ENCODE measurements around the gene TPST2. TPM values are rescaled to one million over a fixed set of nuclear protein-coding genes. Genes with fewer than 3 reads are reported as not detected.
A peak's percentile ranks its signal among the peaks of the same experiment; 100 is the strongest.

TPST2 gene
- total RNA-seq, 2 experiments from 2014 or later: 7.2 to 7.4 TPM

GRCh38 chr22:26588729-26589366, 1.1 kb downstream of the TPST2 start:
- peaks cover 73% of the 10 kb centered on the region for H3K4me1 Mint-ChIP-seq (ENCODE audit: low read depth)
- peak overlapping the region; percentile 90 for H3K4me3 Mint-ChIP-seq
- Histone ChIP-seq H3K9me3 (ENCODE audit: control insufficient read depth in 1 of 2, insufficient read depth in 1 of 2, low read length in 2 of 2) (no peaks in the 10 kb centered on the region), H3K27ac (ENCODE audit: low read depth in 1 of 2, low read length in 2 of 2) (peak overlapping the region; percentile 23 to 50), H3K36me3 (ENCODE audit: insufficient read depth, low read length) (peaks cover 7% of the 10 kb centered on the region), H3K4me1 (ENCODE audit: insufficient read depth, low read length) (peaks cover 70% of the 10 kb centered on the region), H3K27me3 (ENCODE audit: control insufficient read depth in 1 of 2, insufficient read depth in 2 of 2, low read length in 2 of 2) (no peaks in the 10 kb centered on the region), H3K4me3 (ENCODE audit: low read length) (peak overlapping the region; percentile 79)
- no peak for TF ChIP-seq CTCF (IDR thresholded peaks at IDR 0.05)
- intact Hi-C loops (cut with DNase I, micrococcal nuclease): loop anchor here in 1 of 2 experiments (1.0 to 2.0 kb wide), 2 partner anchors 77 to 160 kb away; partner anchors contain the start of genes ASPHD2 and TFIP11
- H3K36me3 Mint-ChIP-seq (ENCODE audit: low read depth): peaks cover 18% of the 10 kb centered on the region
- no peaks in the 10 kb centered on the region for H3K9me3 Mint-ChIP-seq
- CTCF ChIA-PET: interaction anchor here (1.2 to 1.5 kb wide), 2 partner anchors 12 to 76 kb away, joined by 3 to 4 read pairs; no protein-coding TSS in a partner anchor
- H3K27me3 Mint-ChIP-seq: no peaks in the 10 kb centered on the region
- DNase-seq (peak in 1 of 14 experiments; percentile 21), ATAC-seq (ENCODE audit: poor library complexity) (no peak)
- POLR2A ChIA-PET: interaction anchor here (1.0 kb wide), 1 partner anchor 77 kb away, joined by 3 read pairs; the partner anchor contains the start of gene TFIP11
- peak overlapping the region; percentile 80 for H3K27ac Mint-ChIP-seq

- no peak overlapping the region for H3K27ac ChIP-seq (ENCODE audit: low read depth in 1 of 2, low read length in 2 of 2)
These were observed 1.8 kb downstream of the TPST2 start for GRCh38 chr22:26587991-26588613.

More at GRCh38 chr22:26587991-26588613, 1.8 kb downstream of the TPST2 start:
- DNase-seq (peak in 1 of 14 experiments; percentile 23), ATAC-seq (ENCODE audit: poor library complexity) (no peak)
- H3K9me3 Mint-ChIP-seq: no peaks in the 10 kb centered on the region
- H3K4me3 Mint-ChIP-seq: peak overlapping the region; percentile 90
- Histone ChIP-seq H3K4me3 (ENCODE audit: low read length) (no peak overlapping the region), H3K27me3 (ENCODE audit: control insufficient read depth in 1 of 2, insufficient read depth in 2 of 2, low read length in 2 of 2) (no peaks in the 10 kb centered on the region), H3K36me3 (ENCODE audit: insufficient read depth, low read length) (peaks cover 7% of the 10 kb centered on the region), H3K4me1 (ENCODE audit: insufficient read depth, low read length) (peaks cover 62% of the 10 kb centered on the region), H3K9me3 (ENCODE audit: control insufficient read depth in 1 of 2, insufficient read depth in 1 of 2, low read length in 2 of 2) (no peaks in the 10 kb centered on the region)
- POLR2A ChIA-PET: interaction anchor here (1.5 kb wide), 1 partner anchor 105 kb away, joined by 4 read pairs; the partner anchor contains the start of genes HPS4 and SRRD
- intact Hi-C loops (cut with DNase I, micrococcal nuclease): loop anchor here in 1 of 2 experiments (2.0 kb wide), 1 partner anchor 159 kb away; the partner anchor contains the start of gene ASPHD2
- CTCF ChIA-PET: interaction anchor here (1.5 kb wide), 1 partner anchor 12 kb away, joined by 4 read pairs; no protein-coding TSS in a partner anchor
- H3K36me3 Mint-ChIP-seq (ENCODE audit: low read depth): peaks cover 18% of the 10 kb centered on the region
- H3K27me3 Mint-ChIP-seq: no peaks in the 10 kb centered on the region
- H3K4me1 Mint-ChIP-seq (ENCODE audit: low read depth): peaks cover 69% of the 10 kb centered on the region
- H3K27ac Mint-ChIP-seq: peak overlapping the region; percentile 80
- no peak for TF ChIP-seq CTCF (IDR thresholded peaks at IDR 0.05)
